AG09309 (cell line): ENCODE measurements around the gene ISM2.
"Not testable (repeated sequence)": the region's sequence is repeated elsewhere in the genome, so short reads cannot be mapped to it uniquely, and the experiment has no call there.

Source experiments
- DNase-seq: peaks from one replicate; pipeline ENCODE4 v3.0.0-alpha.2; 2010; ENCODE audit warnings: low read depth
- H3K4me3 ChIP-seq: 2 replicates; pipeline ENCODE4 v1.5.1; 2011; ENCODE audit warnings: mild to moderate bottlenecking, low read depth, low read length, moderate library complexity; ENCODE audit not compliant: control insufficient read depth
- CTCF ChIP-seq: IDR thresholded peaks from 2 replicates; pipeline ENCODE4 v1.5.1; 2011; ENCODE audit warnings: mild to moderate bottlenecking, low read depth, low read length, inconsistent platforms; ENCODE audit not compliant: insufficient read depth, control insufficient read depth; ENCODE audit errors: missing control alignments

ISM2 gene

GRCh38 chr14:77498120-77498979 is at the start of gene ISM2:
Gene ISM2, minus strand, starts transcription at chr14:77498816. Its CDS starts 23 bp downstream, at chr14:77498793.
- no peak for TF ChIP-seq CTCF
- no peak for DNase-seq
- peak within 1 kb of the TSS; percentile 31 for H3K4me3 ChIP-seq

- DNase-seq: no peak
- H3K4me3 ChIP-seq: no peak overlapping the region
- TF ChIP-seq CTCF: peak; percentile 13
Observed at GRCh38 chr14:77547512-77548180, 49.0 kb upstream of the ISM2 start.

GRCh38 chr14:77545171-77545570 is 46.6 kb upstream of the ISM2 start:
- not testable (repeated sequence) for H3K4me3 ChIP-seq, DNase-seq

GRCh38 chr14:77544571-77544970 is 46.0 kb upstream of the ISM2 start:
- no peak for DNase-seq
- no peak overlapping the region for H3K4me3 ChIP-seq
- TF ChIP-seq CTCF: no peak

- no peak for TF ChIP-seq CTCF
- H3K4me3 ChIP-seq: no peak overlapping the region
- no peak for DNase-seq
Observed at GRCh38 chr14:77543637-77544334, 45.2 kb upstream of the ISM2 start.

- no peak for DNase-seq
- no peak overlapping the region for H3K4me3 ChIP-seq
- TF ChIP-seq CTCF: no peak
Observed at GRCh38 chr14:77543240-77543551, 44.6 kb upstream of the ISM2 start.
